Fibroblast of lung (primary cell): ENCODE measurements around the gene NID1.

Experiments
- CTCF ChIP-seq, 2 donors: IDR thresholded peaks in 1 of 2; conservative IDR thresholded peaks in 1 of 2; 1 replicate in 1 of 2; 2 replicates in 1 of 2; pipeline ENCODE4 v1.5.1; 2011 to 2012; ENCODE audit warnings: low read length in 2 of 2, control low read depth in 1 of 2, inconsistent platforms in 1 of 2, low read depth in 1 of 2, mild to moderate bottlenecking in 1 of 2
- EZH2 ChIP-seq: IDR thresholded peaks from 2 replicates; pipeline ENCODE4 v1.5.1; 2012; ENCODE audit warnings: low read length, control low read depth, mild to moderate bottlenecking; ENCODE audit errors: missing control alignments

- no peak for TF ChIP-seq EZH2
- TF ChIP-seq CTCF (conservative IDR thresholded peaks at IDR 0.05 in 1 of 2, IDR thresholded peaks at IDR 0.05 in 1 of 2; ENCODE audit: low read depth in 1 of 2, low read length in 2 of 2), result no peak
These were observed 62.9 kb downstream of the NID1 start for GRCh38 chr1:236002025-236002390.
